ENCODE data around the gene CLDN16. TPM values are rescaled to one million over a fixed set of nuclear protein-coding genes. Genes with fewer than 3 reads are reported as not detected.

Gene CLDN16
- total and polyA plus RNA-seq, 4 donors = 0.39 to 0.90 (median 0.45) TPM

GRCh38 chr3:190397889-190398288, 9.9 kb downstream of the CLDN16 start:
- Histone ChIP-seq H3K36me3 (ENCODE audit: control insufficient read depth, insufficient read depth, low read length) (no peaks in the 10 kb centered on the region), H3K4me1 (ENCODE audit: control insufficient read depth, insufficient read depth, low read length) (no peaks in the 10 kb centered on the region), H3K9me3 (ENCODE audit: control insufficient read depth, insufficient read depth, low read length) (no peaks in the 10 kb centered on the region), H3K4me3 (ENCODE audit: low read depth, low read length) (no peak overlapping the region), H3K27ac (ENCODE audit: low read depth, low read length) (no peak overlapping the region), H3K27me3 (ENCODE audit: control insufficient read depth, insufficient read depth, low read length) (no peaks in the 10 kb centered on the region)
- WGBS (ENCODE audit: insufficient coverage) = 91% methylated on average over 1 of the region's 4 CpGs
- DNase-seq (ENCODE audit: low read depth in 4 of 6, low spot score in 6 of 6) = no peak

GRCh38 chr3:190399677-190400076, 11.7 kb downstream of the CLDN16 start:
- H3K27me3 ChIP-seq (ENCODE audit: control insufficient read depth, insufficient read depth, low read length) = no peaks in the 10 kb centered on the region
- H3K27ac ChIP-seq (ENCODE audit: low read depth, low read length) = no peak overlapping the region
- no peaks in the 10 kb centered on the region for H3K4me1 ChIP-seq (ENCODE audit: control insufficient read depth, insufficient read depth, low read length)
- H3K36me3 ChIP-seq (ENCODE audit: control insufficient read depth, insufficient read depth, low read length) = no peaks in the 10 kb centered on the region
- no peaks in the 10 kb centered on the region for H3K9me3 ChIP-seq (ENCODE audit: control insufficient read depth, insufficient read depth, low read length)
- DNase-seq (ENCODE audit: low read depth in 4 of 6, low spot score in 6 of 6) = no peak
- whole genome bisulfite sequencing (ENCODE audit: insufficient coverage) = 94% methylated on average over 8 of the region's 8 CpGs
- no peak overlapping the region for H3K4me3 ChIP-seq (ENCODE audit: low read depth, low read length)

GRCh38 chr3:190401963-190402362, 14.0 kb downstream of the CLDN16 start:
- Histone ChIP-seq H3K9me3 (ENCODE audit: control insufficient read depth, insufficient read depth, low read length) (no peaks in the 10 kb centered on the region), H3K4me3 (ENCODE audit: low read depth, low read length) (no peak overlapping the region), H3K27me3 (ENCODE audit: control insufficient read depth, insufficient read depth, low read length) (no peaks in the 10 kb centered on the region), H3K36me3 (ENCODE audit: control insufficient read depth, insufficient read depth, low read length) (no peaks in the 10 kb centered on the region), H3K4me1 (ENCODE audit: control insufficient read depth, insufficient read depth, low read length) (no peaks in the 10 kb centered on the region), H3K27ac (ENCODE audit: low read depth, low read length) (no peak overlapping the region)
- 76% methylated on average over 2 of the region's 4 CpGs for WGBS (ENCODE audit: insufficient coverage)
- DNase-seq (ENCODE audit: low read depth in 4 of 6, low spot score in 6 of 6) = no peak

DNA sequence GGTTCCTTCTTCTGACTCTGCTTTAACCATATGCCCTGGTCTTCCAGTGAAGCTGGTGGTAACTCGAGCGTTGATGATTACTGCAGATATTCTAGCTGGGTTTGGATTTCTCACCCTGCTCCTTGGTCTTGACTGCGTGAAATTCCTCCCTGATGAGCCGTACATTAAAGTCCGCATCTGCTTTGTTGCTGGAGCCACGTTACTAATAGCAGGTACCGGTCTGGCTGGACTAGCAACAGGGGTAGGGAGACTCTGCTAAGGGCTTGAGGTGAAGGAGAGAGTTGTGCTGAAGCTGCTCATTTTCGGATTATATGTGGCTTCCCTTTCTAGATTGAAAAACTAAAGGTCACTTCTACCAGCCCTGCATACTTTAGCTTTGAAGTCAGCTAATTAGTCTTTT, 16.8 kb downstream of the CLDN16 start:
- 86% methylated on average over 7 of the region's 8 CpGs for whole genome bisulfite sequencing (ENCODE audit: insufficient coverage)
- DNase-seq (ENCODE audit: low read depth in 4 of 6, low spot score in 6 of 6) = no peak

DNA sequence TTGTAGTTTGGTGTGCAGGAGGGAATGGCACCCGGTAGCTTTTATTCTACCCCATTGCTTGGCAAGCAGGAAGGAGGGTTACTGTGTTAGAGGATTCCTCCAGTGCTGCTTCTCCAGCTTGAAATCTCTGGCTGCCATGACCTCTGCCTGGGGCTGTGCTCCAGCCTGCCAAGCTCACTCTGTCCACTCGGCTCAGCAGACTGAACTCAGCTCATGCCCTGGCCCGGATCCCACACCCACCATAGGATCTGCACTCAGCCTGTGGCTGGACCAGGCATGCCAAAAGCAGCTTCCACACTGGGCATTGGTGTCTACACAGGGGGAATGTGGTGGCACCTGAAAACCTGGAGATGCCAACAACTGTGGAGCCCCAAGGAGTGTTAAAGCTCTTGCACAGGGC, 26.3 kb downstream of the CLDN16 start:
- Histone ChIP-seq H3K9me3 (ENCODE audit: control insufficient read depth, insufficient read depth, low read length) (no peaks in the 10 kb centered on the region), H3K36me3 (ENCODE audit: control insufficient read depth, insufficient read depth, low read length) (no peaks in the 10 kb centered on the region), H3K4me1 (ENCODE audit: control insufficient read depth, insufficient read depth, low read length) (no peaks in the 10 kb centered on the region), H3K4me3 (ENCODE audit: low read depth, low read length) (no peak overlapping the region), H3K27ac (ENCODE audit: low read depth, low read length) (no peak overlapping the region), H3K27me3 (ENCODE audit: control insufficient read depth, insufficient read depth, low read length) (no peaks in the 10 kb centered on the region)
- DNase-seq (ENCODE audit: low read depth in 4 of 6, low spot score in 6 of 6) = no peak
- 92% methylated on average over 3 of the region's 3 CpGs for WGBS (ENCODE audit: insufficient coverage)

More for the DNA sequence above, 16.8 kb downstream of the CLDN16 start:
- H3K27me3 ChIP-seq (ENCODE audit: control insufficient read depth, insufficient read depth, low read length) = no peaks in the 10 kb centered on the region
- no peak overlapping the region for H3K27ac ChIP-seq (ENCODE audit: low read depth, low read length)
- no peaks in the 10 kb centered on the region for H3K36me3 ChIP-seq (ENCODE audit: control insufficient read depth, insufficient read depth, low read length)
- no peaks in the 10 kb centered on the region for H3K4me1 ChIP-seq (ENCODE audit: control insufficient read depth, insufficient read depth, low read length)
- H3K4me3 ChIP-seq (ENCODE audit: low read depth, low read length) = no peak overlapping the region
- no peaks in the 10 kb centered on the region for H3K9me3 ChIP-seq (ENCODE audit: control insufficient read depth, insufficient read depth, low read length)

- DNase-seq (ENCODE audit: low read depth in 4 of 6, low spot score in 6 of 6) = no peak
- H3K9me3 ChIP-seq (ENCODE audit: control insufficient read depth, insufficient read depth, low read length) = no peaks in the 10 kb centered on the region
- H3K36me3 ChIP-seq (ENCODE audit: control insufficient read depth, insufficient read depth, low read length) = no peaks in the 10 kb centered on the region
- no peaks in the 10 kb centered on the region for H3K27me3 ChIP-seq (ENCODE audit: control insufficient read depth, insufficient read depth, low read length)
- WGBS (ENCODE audit: insufficient coverage) = no CpG with 5 or more reads among the region's 2 CpGs
- peaks cover 3% of the 10 kb centered on the region for H3K4me1 ChIP-seq (ENCODE audit: control insufficient read depth, insufficient read depth, low read length)
- no peak overlapping the region for H3K4me3 ChIP-seq (ENCODE audit: low read depth, low read length)
- no peak overlapping the region for H3K27ac ChIP-seq (ENCODE audit: low read depth, low read length)
Observed at GRCh38 chr3:190424108-190424477, 36.1 kb downstream of the CLDN16 start.

DNA sequence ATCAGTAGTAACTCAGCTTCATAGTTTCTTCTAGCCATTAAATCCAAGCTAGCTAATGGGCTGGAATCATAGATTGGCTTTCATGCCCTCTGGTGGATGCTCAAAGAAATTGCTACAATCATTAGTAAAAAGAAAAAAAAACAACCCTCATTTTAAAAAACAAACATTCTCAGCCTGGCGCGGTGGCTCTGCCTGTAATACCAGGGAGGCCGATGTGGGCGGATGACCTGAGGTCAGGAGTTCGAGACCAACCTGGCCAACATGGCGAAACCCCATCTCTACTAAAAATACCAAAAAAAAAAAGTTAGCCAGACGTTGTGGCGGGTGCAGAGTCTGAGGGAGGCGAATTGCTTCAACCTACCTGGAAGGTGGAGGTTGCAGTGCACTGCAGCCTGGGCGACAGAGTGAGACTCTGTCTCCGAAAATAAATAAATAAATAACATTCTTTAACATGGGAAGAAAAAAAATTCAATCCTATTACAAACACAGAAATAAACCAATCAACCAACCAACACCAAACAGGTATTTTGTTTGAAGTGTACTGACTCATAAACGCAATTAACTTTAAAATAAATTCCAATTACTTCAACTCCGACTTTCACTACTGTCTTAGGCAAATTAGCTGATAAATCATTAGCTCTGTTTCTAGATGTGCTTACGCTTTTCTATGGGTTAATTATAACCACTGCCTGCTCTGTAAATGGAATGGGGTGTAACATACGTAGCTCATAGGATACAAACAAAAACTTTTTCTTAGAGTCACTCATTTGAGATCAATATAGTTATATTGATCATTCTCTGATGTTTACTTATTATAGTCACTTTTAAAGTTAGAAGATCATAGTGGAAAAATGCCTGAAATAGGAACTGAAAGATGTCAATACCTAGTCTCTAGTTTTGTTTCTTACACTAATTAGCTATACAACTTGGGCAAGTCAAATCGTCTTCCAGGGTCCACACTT, 36.8 kb downstream of the CLDN16 start:
- H3K36me3 ChIP-seq (ENCODE audit: control insufficient read depth, insufficient read depth, low read length) = no peaks in the 10 kb centered on the region
- no peak overlapping the region for H3K27ac ChIP-seq (ENCODE audit: low read depth, low read length)
- no peaks in the 10 kb centered on the region for H3K27me3 ChIP-seq (ENCODE audit: control insufficient read depth, insufficient read depth, low read length)
- WGBS (ENCODE audit: insufficient coverage) = no CpG with 5 or more reads among the region's 16 CpGs
- no peaks in the 10 kb centered on the region for H3K9me3 ChIP-seq (ENCODE audit: control insufficient read depth, insufficient read depth, low read length)
- peaks cover 3% of the 10 kb centered on the region for H3K4me1 ChIP-seq (ENCODE audit: control insufficient read depth, insufficient read depth, low read length)
- peak in 4 of 6 donors; percentile 22 to 85 (median 51) for DNase-seq (ENCODE audit: low read depth in 4 of 6, low spot score in 6 of 6)
- no peak overlapping the region for H3K4me3 ChIP-seq (ENCODE audit: low read depth, low read length)

- peaks cover 3% of the 10 kb centered on the region for H3K4me1 ChIP-seq (ENCODE audit: control insufficient read depth, insufficient read depth, low read length)
- no peaks in the 10 kb centered on the region for H3K36me3 ChIP-seq (ENCODE audit: control insufficient read depth, insufficient read depth, low read length)
- H3K9me3 ChIP-seq (ENCODE audit: control insufficient read depth, insufficient read depth, low read length) = no peaks in the 10 kb centered on the region
- H3K4me3 ChIP-seq (ENCODE audit: low read depth, low read length) = no peak overlapping the region
- H3K27ac ChIP-seq (ENCODE audit: low read depth, low read length) = no peak overlapping the region
- H3K27me3 ChIP-seq (ENCODE audit: control insufficient read depth, insufficient read depth, low read length) = no peaks in the 10 kb centered on the region
- WGBS (ENCODE audit: insufficient coverage) = no CpG with 5 or more reads among the region's 1 CpG
- no peak for DNase-seq (ENCODE audit: low read depth in 4 of 6, low spot score in 6 of 6)
Observed at GRCh38 chr3:190425833-190426232, 37.9 kb downstream of the CLDN16 start.

DNA sequence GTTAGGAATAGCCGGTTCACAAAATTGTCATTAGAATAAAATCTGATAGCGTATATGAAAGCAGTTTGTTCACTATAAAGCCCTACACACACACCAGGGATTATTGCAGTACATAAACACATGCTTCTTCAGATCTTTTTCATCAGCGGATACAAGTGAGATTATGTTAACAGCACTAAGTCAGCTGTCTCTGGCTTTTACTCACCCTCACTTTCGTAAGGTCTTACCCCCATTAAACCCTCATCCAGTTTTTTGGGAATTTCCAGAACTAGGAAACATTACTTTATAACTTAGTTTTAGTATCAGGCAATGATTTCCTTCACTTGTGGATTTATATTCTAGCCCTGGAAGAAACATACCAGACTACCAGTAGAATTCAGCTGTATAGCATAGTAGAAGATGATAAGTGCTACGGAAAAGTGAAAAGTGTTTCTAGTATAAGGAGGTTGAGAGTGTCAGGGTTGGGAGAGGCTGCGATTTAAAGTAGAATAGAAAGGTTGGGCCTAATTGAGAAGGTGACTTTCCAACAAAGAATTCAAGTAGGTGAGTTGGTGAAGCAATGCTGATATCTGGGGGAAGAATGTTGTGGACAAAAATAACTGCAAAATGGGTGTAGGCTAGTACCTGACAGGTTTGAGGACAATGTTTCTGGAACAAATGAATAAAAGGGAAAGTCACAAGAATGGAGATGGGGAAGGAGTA, 39.0 kb downstream of the CLDN16 start:
- Histone ChIP-seq H3K27ac (ENCODE audit: low read depth, low read length) (no peak overlapping the region), H3K36me3 (ENCODE audit: control insufficient read depth, insufficient read depth, low read length) (no peaks in the 10 kb centered on the region), H3K27me3 (ENCODE audit: control insufficient read depth, insufficient read depth, low read length) (no peaks in the 10 kb centered on the region), H3K9me3 (ENCODE audit: control insufficient read depth, insufficient read depth, low read length) (no peaks in the 10 kb centered on the region), H3K4me1 (ENCODE audit: control insufficient read depth, insufficient read depth, low read length) (peaks cover 3% of the 10 kb centered on the region), H3K4me3 (ENCODE audit: low read depth, low read length) (no peak overlapping the region)
- WGBS (ENCODE audit: insufficient coverage) = 93% methylated on average over 3 of the region's 6 CpGs
- DNase-seq (ENCODE audit: low read depth in 4 of 6, low spot score in 6 of 6) = no peak
